ENCODE data around the gene PLSCR4.
"Not testable (repeated sequence)": the region's sequence is repeated elsewhere in the genome, so short reads cannot be mapped to it uniquely, and the experiment has no call there.

The PLSCR4 gene

DNA sequence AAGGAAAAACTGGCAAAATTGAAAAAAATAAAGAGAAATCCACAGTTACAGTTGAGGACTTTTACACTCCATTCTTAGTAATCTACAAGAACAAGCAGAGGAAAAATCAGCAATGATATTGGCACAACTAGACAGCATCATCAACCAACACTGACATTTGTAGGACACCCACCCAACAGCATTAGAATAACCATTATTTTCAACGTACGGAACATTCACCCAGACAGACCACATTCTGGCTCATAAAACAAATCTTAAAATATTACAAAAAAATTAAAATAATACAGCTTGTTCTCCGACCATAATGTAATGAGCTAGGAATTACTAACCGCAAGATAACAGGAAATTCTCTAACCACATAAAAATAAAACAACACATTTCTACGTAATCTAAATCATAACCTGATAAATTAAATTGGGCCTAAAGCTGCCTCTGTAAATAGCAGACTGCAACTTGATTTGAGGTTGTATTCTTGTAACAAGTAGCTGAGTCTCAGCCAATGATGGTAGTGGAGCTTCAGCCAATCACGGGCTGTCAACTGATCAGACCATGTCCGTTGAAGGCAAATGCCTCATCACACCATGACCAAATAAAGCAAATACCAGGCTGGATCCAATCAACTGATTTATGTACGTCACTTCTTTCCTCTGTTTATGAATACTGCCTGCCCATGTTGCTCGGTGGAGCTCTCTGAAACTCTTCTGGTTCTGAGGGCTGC is 9.2 kb downstream of the PLSCR4 start:
- Histone ChIP-seq H3K36me3 (ENCODE audit: insufficient read depth, low read length) (no peaks in the 10 kb centered on the region), H3K4me1 (ENCODE audit: control insufficient read depth, insufficient read depth, low read length) (peaks cover 5% of the 10 kb centered on the region)

DNA sequence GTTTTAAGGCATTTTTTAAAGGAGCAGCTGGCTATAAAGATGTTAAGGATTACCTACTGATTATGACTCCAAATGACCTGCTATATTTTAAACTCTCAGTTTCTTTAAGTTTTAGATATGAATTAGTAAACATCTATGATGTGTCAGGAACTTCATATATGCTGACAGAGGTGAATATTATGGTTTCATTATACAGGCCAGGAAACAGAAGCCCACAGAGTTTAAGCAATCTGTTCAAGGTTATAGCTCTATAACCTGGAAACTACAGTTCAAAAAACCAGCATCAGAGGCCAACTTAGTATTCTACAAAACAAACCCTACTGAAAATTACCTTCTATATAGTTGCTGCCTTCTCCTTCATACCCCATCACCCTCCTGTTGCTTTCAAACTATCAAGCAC is 17.4 kb downstream of the PLSCR4 start:
- no peak overlapping the region for H3K4me3 ChIP-seq (ENCODE audit: low read length)
- no peaks in the 10 kb centered on the region for H3K4me1 ChIP-seq (ENCODE audit: control insufficient read depth, insufficient read depth, low read length)
- H3K36me3 ChIP-seq (ENCODE audit: insufficient read depth, low read length), result no peaks in the 10 kb centered on the region
- H3K27me3 ChIP-seq (ENCODE audit: control insufficient read depth, insufficient read depth, low read length), result no peaks in the 10 kb centered on the region
- H3K9me3 ChIP-seq (replicated peaks; ENCODE audit: low read length), result peaks cover 10% of the 10 kb centered on the region
- H3K4me2 ChIP-seq (ENCODE audit: low read length), result no peak overlapping the region
- H3K9ac ChIP-seq (ENCODE audit: low read depth, low read length), result no peak overlapping the region

More for the DNA sequence above, 9.2 kb downstream of the PLSCR4 start:
- Histone ChIP-seq H3K27me3 (ENCODE audit: control insufficient read depth, insufficient read depth, low read length) (no peaks in the 10 kb centered on the region), H3K4me2 (ENCODE audit: low read length) (no peak overlapping the region), H3K9me3 (replicated peaks; ENCODE audit: low read length) (peaks cover 8% of the 10 kb centered on the region), H3K9ac (ENCODE audit: low read depth, low read length) (no peak overlapping the region), H3K4me3 (ENCODE audit: low read length) (no peak overlapping the region)

DNA sequence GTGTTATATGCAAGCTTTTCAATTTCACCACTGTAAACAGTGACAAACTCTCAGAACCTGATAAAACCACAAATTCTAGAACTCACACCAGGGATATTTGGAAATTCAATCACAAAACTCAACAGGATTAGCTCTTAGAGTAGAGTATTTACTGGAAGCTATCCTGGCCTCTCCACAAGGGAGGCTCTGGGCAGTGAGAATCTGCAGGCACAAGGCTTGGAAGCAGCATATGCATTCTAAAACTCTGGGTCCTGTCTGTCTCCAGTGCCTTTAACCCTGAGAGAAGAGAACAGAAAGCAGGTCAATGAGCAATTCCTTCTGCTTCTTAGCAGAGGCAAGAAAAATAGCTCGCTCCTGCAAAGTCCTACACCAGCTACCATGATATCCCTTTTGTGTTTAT is 23.4 kb downstream of the PLSCR4 start:
- Histone ChIP-seq H3K4me3 (ENCODE audit: low read length) (no peak overlapping the region), H3K4me2 (ENCODE audit: low read length) (no peak overlapping the region), H3K9ac (ENCODE audit: low read depth, low read length) (no peak overlapping the region), H3K4me1 (ENCODE audit: control insufficient read depth, insufficient read depth, low read length) (peaks cover 4% of the 10 kb centered on the region), H3K27me3 (ENCODE audit: control insufficient read depth, insufficient read depth, low read length) (no peaks in the 10 kb centered on the region), H3K36me3 (ENCODE audit: insufficient read depth, low read length) (no peaks in the 10 kb centered on the region), H3K9me3 (replicated peaks; ENCODE audit: low read length) (no peaks in the 10 kb centered on the region)

DNA sequence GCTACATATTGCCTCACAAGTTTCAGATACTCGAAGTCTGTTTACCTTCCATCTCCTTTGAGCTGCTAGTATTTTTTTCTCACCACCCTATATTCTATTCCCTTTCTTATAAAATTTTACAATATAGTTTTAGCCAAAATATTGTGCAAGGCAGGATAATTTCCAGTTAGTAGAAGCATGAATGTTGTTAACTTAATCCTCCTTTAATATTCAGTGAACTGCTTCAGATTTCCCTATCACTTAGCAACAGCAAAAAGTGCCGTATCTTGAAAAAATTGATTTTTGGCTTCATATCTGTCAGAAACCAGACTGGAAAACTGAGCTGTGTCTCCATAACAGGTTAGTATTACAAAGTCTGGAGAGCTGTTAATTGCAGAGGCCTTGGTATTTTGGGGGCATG is 24.0 kb downstream of the PLSCR4 start:
- H3K4me3 ChIP-seq (ENCODE audit: low read length), result no peak overlapping the region
- H3K27me3 ChIP-seq (ENCODE audit: control insufficient read depth, insufficient read depth, low read length), result no peaks in the 10 kb centered on the region
- H3K36me3 ChIP-seq (ENCODE audit: insufficient read depth, low read length), result no peaks in the 10 kb centered on the region
- H3K9ac ChIP-seq (ENCODE audit: low read depth, low read length), result no peak overlapping the region
- no peak overlapping the region for H3K4me2 ChIP-seq (ENCODE audit: low read length)
- peaks cover 6% of the 10 kb centered on the region for H3K4me1 ChIP-seq (ENCODE audit: control insufficient read depth, insufficient read depth, low read length)
- H3K9me3 ChIP-seq (replicated peaks; ENCODE audit: low read length), result no peaks in the 10 kb centered on the region

DNA sequence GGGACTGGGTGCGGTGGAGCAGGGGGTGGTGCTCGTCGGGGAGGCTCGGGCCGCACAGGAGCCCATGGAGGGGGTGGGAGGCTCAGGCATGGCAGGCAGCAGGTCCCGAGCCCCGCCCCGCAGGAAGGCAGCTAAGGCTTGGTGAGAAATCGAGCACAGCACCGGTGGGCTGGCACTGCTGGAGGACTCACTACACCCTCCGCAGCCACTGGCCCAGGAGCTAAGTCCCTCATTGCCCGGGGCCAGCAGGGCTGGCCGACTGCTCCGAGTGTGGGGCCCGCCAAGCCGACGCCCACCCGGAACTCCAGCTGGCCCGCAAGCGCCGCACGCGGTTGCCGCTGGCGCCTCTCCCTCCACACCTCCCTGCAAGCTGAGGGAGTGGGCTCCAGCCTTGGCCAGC is 25.4 kb downstream of the PLSCR4 start:
- H3K9me3 ChIP-seq (replicated peaks; ENCODE audit: low read length); H3K9ac ChIP-seq (ENCODE audit: low read depth, low read length): not testable (repeated sequence)

GRCh38 chr3:146223401-146224373 is 27.2 kb downstream of the PLSCR4 start:
- Histone ChIP-seq H3K9me3 (replicated peaks; ENCODE audit: low read length) (no peaks in the 10 kb centered on the region), H3K4me3 (ENCODE audit: low read length) (no peak overlapping the region), H3K4me1 (ENCODE audit: control insufficient read depth, insufficient read depth, low read length) (peaks cover 6% of the 10 kb centered on the region), H3K9ac (ENCODE audit: low read depth, low read length) (no peak overlapping the region), H3K4me2 (ENCODE audit: low read length) (no peak overlapping the region), H3K36me3 (ENCODE audit: insufficient read depth, low read length) (no peaks in the 10 kb centered on the region), H3K27me3 (ENCODE audit: control insufficient read depth, insufficient read depth, low read length) (no peaks in the 10 kb centered on the region)

More for the DNA sequence above, 25.4 kb downstream of the PLSCR4 start:
- not testable (repeated sequence) for H3K4me3 ChIP-seq (ENCODE audit: low read length); H3K36me3 ChIP-seq (ENCODE audit: insufficient read depth, low read length); H3K27me3 ChIP-seq (ENCODE audit: control insufficient read depth, insufficient read depth, low read length); H3K4me1 ChIP-seq (ENCODE audit: control insufficient read depth, insufficient read depth, low read length); H3K4me2 ChIP-seq (ENCODE audit: low read length)

GRCh38 chr3:146222204-146223046 is 28.5 kb downstream of the PLSCR4 start:
- Histone ChIP-seq H3K4me2 (ENCODE audit: low read length) (no peak overlapping the region), H3K36me3 (ENCODE audit: insufficient read depth, low read length) (no peaks in the 10 kb centered on the region), H3K4me3 (ENCODE audit: low read length) (no peak overlapping the region), H3K27me3 (ENCODE audit: control insufficient read depth, insufficient read depth, low read length) (no peaks in the 10 kb centered on the region), H3K9ac (ENCODE audit: low read depth, low read length) (no peak overlapping the region), H3K9me3 (replicated peaks; ENCODE audit: low read length) (no peaks in the 10 kb centered on the region), H3K4me1 (ENCODE audit: control insufficient read depth, insufficient read depth, low read length) (peaks cover 10% of the 10 kb centered on the region)

DNA sequence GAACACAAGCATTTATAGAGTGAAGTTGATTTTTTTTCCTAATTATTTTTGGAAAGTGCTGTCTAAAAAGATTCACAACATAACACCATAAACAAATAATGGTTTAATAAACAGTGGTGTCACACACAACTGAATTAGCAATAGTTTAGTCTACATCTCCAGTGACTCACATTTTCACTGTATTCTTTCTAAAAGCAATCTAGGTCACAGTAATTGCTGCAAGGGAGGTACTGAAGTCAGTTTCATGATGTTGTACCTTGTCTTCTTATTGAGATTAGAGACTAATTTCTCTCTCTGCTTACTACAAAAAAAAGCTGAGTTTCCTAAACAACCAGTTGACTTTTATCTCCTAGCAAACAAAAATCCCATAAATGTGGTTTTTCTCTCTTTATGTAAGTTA is 29.6 kb downstream of the PLSCR4 start:
- no peaks in the 10 kb centered on the region for H3K27me3 ChIP-seq (ENCODE audit: control insufficient read depth, insufficient read depth, low read length)
- H3K9ac ChIP-seq (ENCODE audit: low read depth, low read length), result no peak overlapping the region
- H3K4me1 ChIP-seq (ENCODE audit: control insufficient read depth, insufficient read depth, low read length), result peaks cover 17% of the 10 kb centered on the region
- no peaks in the 10 kb centered on the region for H3K36me3 ChIP-seq (ENCODE audit: insufficient read depth, low read length)
- no peak overlapping the region for H3K4me3 ChIP-seq (ENCODE audit: low read length)
- H3K9me3 ChIP-seq (replicated peaks; ENCODE audit: low read length), result no peaks in the 10 kb centered on the region
- no peak overlapping the region for H3K4me2 ChIP-seq (ENCODE audit: low read length)

GRCh38 chr3:146218880-146219866 is 31.7 kb downstream of the PLSCR4 start:
- Histone ChIP-seq H3K27me3 (ENCODE audit: control insufficient read depth, insufficient read depth, low read length) (no peaks in the 10 kb centered on the region), H3K36me3 (ENCODE audit: insufficient read depth, low read length) (no peaks in the 10 kb centered on the region), H3K9ac (ENCODE audit: low read depth, low read length) (no peak overlapping the region), H3K4me3 (ENCODE audit: low read length) (no peak overlapping the region), H3K4me2 (ENCODE audit: low read length) (no peak overlapping the region), H3K9me3 (replicated peaks; ENCODE audit: low read length) (no peaks in the 10 kb centered on the region), H3K4me1 (ENCODE audit: control insufficient read depth, insufficient read depth, low read length) (peaks cover 17% of the 10 kb centered on the region)

DNA sequence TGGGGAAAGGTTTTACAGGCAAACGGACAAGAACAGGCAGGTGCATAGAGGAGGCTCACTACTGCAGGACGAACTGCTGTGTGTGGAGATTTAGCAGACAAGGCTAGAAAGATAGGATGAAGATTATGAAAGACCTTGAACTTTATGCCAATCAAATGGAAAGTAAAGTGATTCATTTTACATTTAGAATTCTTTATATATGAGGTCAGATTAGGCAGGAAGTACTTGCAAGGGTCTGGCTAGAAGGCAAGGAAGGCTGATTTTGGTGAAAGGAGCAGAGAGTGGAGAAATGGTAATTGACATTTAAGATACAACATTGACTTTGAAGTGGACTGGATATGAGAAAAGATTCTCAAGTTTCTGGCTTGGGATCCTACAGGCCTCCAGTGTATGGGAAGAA is 33.6 kb downstream of the PLSCR4 start:
- Histone ChIP-seq H3K9me3 (replicated peaks; ENCODE audit: low read length) (no peaks in the 10 kb centered on the region), H3K4me2 (ENCODE audit: low read length) (no peak overlapping the region), H3K9ac (ENCODE audit: low read depth, low read length) (no peak overlapping the region), H3K27me3 (ENCODE audit: control insufficient read depth, insufficient read depth, low read length) (no peaks in the 10 kb centered on the region), H3K4me3 (ENCODE audit: low read length) (no peak overlapping the region), H3K4me1 (ENCODE audit: control insufficient read depth, insufficient read depth, low read length) (peaks cover 12% of the 10 kb centered on the region), H3K36me3 (ENCODE audit: insufficient read depth, low read length) (no peaks in the 10 kb centered on the region)
